ENCODE results near the gene TFAP2C.

Gene TFAP2C

DNA sequence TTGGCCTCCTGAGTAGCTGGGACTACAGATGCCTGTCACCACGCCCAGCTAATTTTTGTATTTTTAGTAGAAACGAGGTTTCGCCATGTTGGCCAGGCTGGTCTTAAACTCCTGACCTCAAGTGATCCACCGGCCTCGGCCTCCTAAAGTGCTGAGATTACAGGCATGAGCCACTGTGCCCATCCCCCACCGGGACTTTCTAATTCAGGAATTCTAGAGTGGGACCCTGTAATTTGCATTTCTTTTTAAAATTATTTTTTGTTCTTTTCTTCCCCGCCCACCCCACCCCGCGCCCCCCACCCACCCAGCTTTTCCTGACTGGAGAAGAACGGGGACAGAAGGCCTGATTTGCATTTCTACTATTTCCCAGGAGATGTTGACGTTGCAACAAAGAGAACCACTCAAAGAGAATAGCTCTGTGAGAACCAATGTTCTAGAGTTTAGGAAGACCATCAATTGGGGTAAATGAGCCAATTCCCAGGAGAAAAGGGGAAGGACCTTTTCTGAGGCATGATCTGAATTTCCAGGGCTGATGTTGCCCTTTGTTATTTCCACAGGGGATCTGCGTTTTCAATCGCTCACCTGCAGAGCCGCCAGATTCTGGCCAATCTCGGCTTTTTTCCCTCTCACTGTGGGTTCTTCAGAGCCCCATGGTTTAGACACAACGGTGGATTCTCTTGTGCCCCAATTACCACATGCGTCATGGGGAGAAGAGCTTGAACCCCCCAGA is 33.2 kb upstream of the TFAP2C start:
- no peaks in the 10 kb centered on the region for H3K9me3 Mint-ChIP-seq
- H3K4me1 Mint-ChIP-seq = no peaks in the 10 kb centered on the region
- H3K27ac Mint-ChIP-seq = no peak overlapping the region
- TF ChIP-seq, protein P1, sequence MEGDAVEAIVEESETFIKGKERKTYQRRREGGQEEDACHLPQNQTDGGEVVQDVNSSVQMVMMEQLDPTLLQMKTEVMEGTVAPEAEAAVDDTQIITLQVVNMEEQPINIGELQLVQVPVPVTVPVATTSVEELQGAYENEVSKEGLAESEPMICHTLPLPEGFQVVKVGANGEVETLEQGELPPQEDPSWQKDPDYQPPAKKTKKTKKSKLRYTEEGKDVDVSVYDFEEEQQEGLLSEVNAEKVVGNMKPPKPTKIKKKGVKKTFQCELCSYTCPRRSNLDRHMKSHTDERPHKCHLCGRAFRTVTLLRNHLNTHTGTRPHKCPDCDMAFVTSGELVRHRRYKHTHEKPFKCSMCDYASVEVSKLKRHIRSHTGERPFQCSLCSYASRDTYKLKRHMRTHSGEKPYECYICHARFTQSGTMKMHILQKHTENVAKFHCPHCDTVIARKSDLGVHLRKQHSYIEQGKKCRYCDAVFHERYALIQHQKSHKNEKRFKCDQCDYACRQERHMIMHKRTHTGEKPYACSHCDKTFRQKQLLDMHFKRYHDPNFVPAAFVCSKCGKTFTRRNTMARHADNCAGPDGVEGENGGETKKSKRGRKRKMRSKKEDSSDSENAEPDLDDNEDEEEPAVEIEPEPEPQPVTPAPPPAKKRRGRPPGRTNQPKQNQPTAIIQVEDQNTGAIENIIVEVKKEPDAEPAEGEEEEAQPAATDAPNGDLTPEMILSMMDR (IDR thresholded peaks at IDR 0.05; ENCODE audit: unreplicated experiment in 3 of 3) = no peak
- H3K36me3 Mint-ChIP-seq (ENCODE audit: low read depth) = no peaks in the 10 kb centered on the region
- H3K27me3 Mint-ChIP-seq (ENCODE audit: low read depth) = peaks cover 11% of the 10 kb centered on the region
- H3K4me3 Mint-ChIP-seq = no peak overlapping the region

DNA sequence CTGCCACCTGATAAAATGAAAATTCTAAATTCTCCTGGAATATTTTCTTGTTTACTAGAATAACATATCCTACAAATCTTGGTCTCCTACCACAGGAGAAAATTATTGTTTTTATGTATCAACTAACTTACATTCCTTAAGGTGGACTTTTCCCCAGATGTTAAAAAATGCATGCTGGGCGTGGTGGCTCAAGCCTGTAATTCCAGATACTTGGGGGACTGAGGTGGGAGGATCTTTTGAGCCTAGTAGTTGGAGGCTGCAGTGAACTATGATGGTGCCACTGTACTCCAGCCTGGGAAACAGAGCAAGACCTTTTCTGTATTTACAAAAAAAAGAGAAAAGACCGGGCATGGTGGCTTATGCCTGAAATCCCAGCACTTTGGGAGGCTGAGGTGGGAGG is 27.9 kb upstream of the TFAP2C start:
- no peak overlapping the region for H3K4me3 Mint-ChIP-seq
- H3K27ac Mint-ChIP-seq = no peak overlapping the region
- H3K4me1 Mint-ChIP-seq = no peaks in the 10 kb centered on the region
- no peaks in the 10 kb centered on the region for H3K36me3 Mint-ChIP-seq (ENCODE audit: low read depth)
- no peaks in the 10 kb centered on the region for H3K9me3 Mint-ChIP-seq
- TF ChIP-seq, protein P1 (IDR thresholded peaks at IDR 0.05; ENCODE audit: unreplicated experiment in 3 of 3) = no peak
- H3K27me3 Mint-ChIP-seq (ENCODE audit: low read depth) = peaks cover 10% of the 10 kb centered on the region

DNA sequence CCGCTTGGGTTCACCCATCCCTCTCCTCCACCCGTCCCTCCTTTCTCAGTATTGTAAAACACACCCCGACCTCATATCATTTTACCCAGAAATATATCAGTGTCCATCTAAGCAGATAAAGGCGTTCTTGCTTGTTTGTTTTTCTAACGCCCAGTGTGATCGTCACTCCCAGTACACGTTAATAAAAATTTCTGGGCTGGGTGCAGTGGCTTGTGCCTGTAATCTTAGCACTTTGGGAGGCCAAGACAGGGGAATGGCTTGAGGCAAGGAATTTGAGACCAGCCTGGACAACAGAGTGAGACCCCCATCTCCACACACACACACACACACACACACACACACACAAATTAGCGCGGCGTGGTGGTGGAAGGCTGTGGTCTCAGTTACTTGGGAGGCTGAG is 24.4 kb upstream of the TFAP2C start:
- peaks cover 13% of the 10 kb centered on the region for H3K27me3 Mint-ChIP-seq (ENCODE audit: low read depth)
- TF ChIP-seq, protein P1 (IDR thresholded peaks at IDR 0.05; ENCODE audit: unreplicated experiment in 3 of 3) = no peak
- H3K4me1 Mint-ChIP-seq = no peaks in the 10 kb centered on the region
- H3K36me3 Mint-ChIP-seq (ENCODE audit: low read depth) = no peaks in the 10 kb centered on the region
- no peak overlapping the region for H3K4me3 Mint-ChIP-seq
- no peak overlapping the region for H3K27ac Mint-ChIP-seq
- no peaks in the 10 kb centered on the region for H3K9me3 Mint-ChIP-seq

DNA sequence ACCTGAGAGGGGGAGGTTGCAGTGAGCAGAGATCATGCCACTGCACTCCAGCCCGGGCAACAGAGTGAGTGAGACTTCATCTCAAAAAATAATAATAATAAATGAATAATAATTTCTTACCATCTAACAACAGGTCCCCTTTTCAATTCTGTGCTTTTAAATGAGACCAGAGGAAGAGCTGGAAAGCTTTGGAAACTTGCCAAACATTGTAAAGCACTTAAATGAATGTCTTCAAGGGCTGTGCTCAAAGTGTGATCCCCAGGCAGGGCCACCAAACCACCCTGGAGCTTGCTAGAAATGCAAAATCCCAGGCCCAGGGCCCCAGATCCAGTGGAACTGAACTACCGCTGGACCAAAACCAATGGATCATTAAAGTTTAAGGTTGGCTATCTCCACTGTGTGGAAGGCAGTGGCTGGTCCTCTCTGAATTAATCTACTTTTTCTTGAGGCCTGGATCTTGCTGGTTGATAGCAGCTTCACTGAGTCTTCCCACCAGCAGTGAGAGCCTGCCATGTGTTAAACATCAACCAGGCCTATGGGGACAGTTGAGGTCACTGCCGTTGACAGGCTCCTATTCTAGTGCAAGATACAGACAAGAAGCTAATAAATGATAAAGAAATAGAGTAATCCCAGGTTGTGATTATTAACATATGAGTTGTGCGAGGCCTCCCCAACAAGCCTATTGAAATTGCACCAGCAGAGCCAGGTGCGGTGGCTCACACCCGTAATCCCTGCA is 23.7 kb upstream of the TFAP2C start:
- H3K27ac Mint-ChIP-seq = no peak overlapping the region
- H3K4me1 Mint-ChIP-seq = no peaks in the 10 kb centered on the region
- no peaks in the 10 kb centered on the region for H3K9me3 Mint-ChIP-seq
- H3K27me3 Mint-ChIP-seq (ENCODE audit: low read depth) = peaks cover 17% of the 10 kb centered on the region
- TF ChIP-seq, protein P1 (IDR thresholded peaks at IDR 0.05; ENCODE audit: unreplicated experiment in 3 of 3) = no peak
- no peak overlapping the region for H3K4me3 Mint-ChIP-seq
- no peaks in the 10 kb centered on the region for H3K36me3 Mint-ChIP-seq (ENCODE audit: low read depth)

DNA sequence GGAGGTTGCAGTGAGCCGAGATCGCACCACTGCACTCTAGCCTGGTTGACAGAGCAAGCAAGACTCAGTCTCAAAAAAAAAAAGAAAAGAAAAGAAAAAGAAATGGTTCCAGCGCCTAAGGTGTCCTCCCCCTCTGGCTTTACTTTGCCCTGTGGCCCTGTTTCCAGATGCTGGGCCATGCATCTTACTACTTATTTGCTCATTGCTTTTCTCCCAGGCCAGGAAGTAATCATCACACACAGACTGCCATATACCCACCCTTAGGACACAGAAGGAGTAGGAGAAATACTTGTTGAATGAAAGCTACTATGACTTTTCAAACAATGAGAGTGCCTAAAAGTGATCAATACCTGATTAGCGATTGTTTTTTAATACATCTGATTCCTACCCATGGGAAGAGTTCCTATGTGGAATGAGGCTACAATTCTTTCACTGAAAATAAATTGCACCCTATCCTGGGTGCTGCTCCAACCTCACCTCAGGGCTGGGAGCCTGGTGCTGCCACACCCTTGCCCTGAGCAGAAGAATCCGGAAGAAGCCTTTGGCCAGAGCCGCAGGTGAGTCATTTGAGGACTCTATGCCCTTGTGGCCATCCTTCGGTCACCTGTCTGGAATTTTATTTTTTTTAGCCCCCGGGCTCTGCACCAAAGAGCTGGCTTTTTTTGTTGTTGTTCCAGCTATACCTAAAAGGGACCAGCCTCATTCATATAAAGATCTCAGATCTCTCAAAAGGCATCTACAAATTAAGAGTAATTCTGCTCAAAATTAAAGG is 22.7 kb upstream of the TFAP2C start:
- Mint-ChIP-seq H3K36me3 (ENCODE audit: low read depth) (no peaks in the 10 kb centered on the region), H3K27ac (no peak overlapping the region), H3K27me3 (ENCODE audit: low read depth) (peaks cover 14% of the 10 kb centered on the region), H3K4me3 (no peak overlapping the region), H3K4me1 (no peaks in the 10 kb centered on the region), H3K9me3 (no peaks in the 10 kb centered on the region)
- TF ChIP-seq, protein P1 (IDR thresholded peaks at IDR 0.05; ENCODE audit: unreplicated experiment in 3 of 3) = no peak
